ENCODE measurements around the gene NUDT9. TPM values are rescaled to one million over a fixed set of nuclear protein-coding genes. Genes with fewer than 3 reads are reported as not detected.
A peak's percentile ranks its signal among the peaks of the same experiment; 100 is the strongest.

The NUDT9 gene
- total RNA-seq, 1 donor from 2014 or later: 23.6 TPM

DNA sequence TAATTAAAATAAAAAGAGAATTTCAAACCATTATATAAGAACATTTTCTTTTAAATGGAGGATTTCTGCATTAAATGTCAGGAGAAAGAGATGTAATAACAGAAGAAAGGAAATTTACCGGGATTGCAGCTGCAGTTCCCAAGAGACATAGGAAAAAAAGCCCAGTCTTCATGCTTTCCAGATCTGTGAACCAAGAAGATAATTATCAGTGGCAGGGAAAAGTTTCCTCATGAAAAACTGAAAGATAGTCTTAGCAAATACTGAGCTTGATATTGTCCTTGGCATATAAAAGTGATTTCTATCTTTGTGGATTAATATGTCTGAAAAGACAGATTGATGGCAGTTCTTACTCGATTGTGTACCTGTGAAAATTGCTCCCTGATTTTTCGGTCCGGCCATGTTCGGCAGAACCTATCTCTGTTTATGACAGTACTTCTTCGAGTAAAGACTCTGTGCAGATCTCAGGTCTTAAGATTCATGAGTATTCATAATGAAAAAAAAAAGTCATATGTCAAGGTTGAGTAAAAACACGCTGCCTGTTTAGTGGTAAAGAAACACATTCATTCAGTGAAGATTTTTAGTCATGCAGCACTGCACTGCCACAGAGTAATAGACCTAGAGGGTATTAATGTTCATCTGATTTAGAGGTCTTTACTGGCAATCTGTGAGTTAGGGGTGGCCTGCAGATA is 77.2 kb downstream of the NUDT9 start:
- no peak overlapping the region for H3K27ac Mint-ChIP-seq (ENCODE audit: unreplicated experiment)

DNA sequence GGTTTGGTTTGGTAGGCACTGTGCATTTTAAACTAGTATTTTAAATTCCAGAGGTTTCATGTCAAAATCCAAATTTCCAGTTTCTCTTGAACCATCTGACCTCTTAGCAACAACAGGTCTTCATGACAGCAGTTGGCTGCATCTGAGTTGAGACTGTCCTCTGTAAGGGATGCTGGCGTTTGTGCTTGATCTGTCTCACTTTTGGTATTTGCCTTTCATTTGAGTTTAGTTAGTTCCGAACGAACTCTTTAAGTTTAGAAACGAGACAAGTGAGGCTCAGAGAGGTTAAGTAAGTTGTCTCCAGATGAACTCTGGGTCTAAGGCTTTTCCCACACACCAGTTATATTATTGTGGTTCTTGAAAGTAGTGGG is 77.7 kb downstream of the NUDT9 start:
- TF ChIP-seq, protein P1, sequence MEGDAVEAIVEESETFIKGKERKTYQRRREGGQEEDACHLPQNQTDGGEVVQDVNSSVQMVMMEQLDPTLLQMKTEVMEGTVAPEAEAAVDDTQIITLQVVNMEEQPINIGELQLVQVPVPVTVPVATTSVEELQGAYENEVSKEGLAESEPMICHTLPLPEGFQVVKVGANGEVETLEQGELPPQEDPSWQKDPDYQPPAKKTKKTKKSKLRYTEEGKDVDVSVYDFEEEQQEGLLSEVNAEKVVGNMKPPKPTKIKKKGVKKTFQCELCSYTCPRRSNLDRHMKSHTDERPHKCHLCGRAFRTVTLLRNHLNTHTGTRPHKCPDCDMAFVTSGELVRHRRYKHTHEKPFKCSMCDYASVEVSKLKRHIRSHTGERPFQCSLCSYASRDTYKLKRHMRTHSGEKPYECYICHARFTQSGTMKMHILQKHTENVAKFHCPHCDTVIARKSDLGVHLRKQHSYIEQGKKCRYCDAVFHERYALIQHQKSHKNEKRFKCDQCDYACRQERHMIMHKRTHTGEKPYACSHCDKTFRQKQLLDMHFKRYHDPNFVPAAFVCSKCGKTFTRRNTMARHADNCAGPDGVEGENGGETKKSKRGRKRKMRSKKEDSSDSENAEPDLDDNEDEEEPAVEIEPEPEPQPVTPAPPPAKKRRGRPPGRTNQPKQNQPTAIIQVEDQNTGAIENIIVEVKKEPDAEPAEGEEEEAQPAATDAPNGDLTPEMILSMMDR (IDR thresholded peaks at IDR 0.05): no peak
- Mint-ChIP-seq H3K4me3 (ENCODE audit: unreplicated experiment) (no peak overlapping the region), H3K27ac (ENCODE audit: unreplicated experiment) (no peak overlapping the region), H3K36me3 (ENCODE audit: unreplicated experiment) (no peaks in the 10 kb centered on the region), H3K9me3 (ENCODE audit: unreplicated experiment) (no peaks in the 10 kb centered on the region), H3K4me1 (ENCODE audit: unreplicated experiment) (peaks cover 5% of the 10 kb centered on the region), H3K27me3 (ENCODE audit: unreplicated experiment) (no peaks in the 10 kb centered on the region)
- DNase-seq (ENCODE audit: extremely low spot score, unreplicated experiment): no peak

More for the DNA sequence above, 77.2 kb downstream of the NUDT9 start:
- Mint-ChIP-seq H3K9me3 (ENCODE audit: unreplicated experiment) (no peaks in the 10 kb centered on the region), H3K27me3 (ENCODE audit: unreplicated experiment) (no peaks in the 10 kb centered on the region), H3K4me1 (ENCODE audit: unreplicated experiment) (peaks cover 5% of the 10 kb centered on the region), H3K36me3 (ENCODE audit: unreplicated experiment) (no peaks in the 10 kb centered on the region), H3K4me3 (ENCODE audit: unreplicated experiment) (no peak overlapping the region)
- no peak for DNase-seq (ENCODE audit: extremely low spot score, unreplicated experiment)
- TF ChIP-seq, protein P1 (IDR thresholded peaks at IDR 0.05): no peak

DNA sequence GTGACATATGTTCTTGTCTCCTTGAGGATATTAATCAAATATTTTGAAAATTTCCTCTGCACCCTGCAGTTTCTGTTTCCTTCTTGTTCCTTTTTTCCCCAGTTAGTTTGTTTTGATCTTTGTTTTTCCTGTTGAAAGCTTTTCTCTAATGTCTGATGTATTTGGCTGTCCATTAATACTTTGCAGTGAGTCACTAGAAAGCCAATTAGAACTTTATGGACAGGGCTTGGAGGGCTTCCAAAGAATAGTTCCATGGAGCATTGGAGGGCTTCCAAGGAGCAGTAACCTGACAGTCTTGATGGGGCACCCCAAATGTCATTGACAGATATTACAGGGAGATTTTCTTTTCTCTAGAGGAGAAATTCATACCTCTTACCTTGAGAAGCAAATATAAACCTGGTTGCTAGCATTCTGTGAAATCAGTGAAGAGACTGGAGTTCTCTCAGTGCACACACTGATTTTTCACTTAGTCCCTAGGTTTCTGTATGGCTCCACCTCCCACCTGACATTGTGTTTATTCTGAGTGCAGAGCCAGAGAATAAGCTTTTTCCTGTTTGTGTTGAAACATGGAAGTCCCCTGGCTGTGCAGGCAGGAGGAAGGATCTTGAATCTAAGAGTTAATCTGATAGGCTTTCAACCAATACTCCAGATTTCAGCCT is 80.3 kb downstream of the NUDT9 start:
- Mint-ChIP-seq H3K4me1 (ENCODE audit: unreplicated experiment) (peaks cover 12% of the 10 kb centered on the region), H3K36me3 (ENCODE audit: unreplicated experiment) (no peaks in the 10 kb centered on the region), H3K4me3 (ENCODE audit: unreplicated experiment) (no peak overlapping the region), H3K27me3 (ENCODE audit: unreplicated experiment) (no peaks in the 10 kb centered on the region), H3K27ac (ENCODE audit: unreplicated experiment) (no peak overlapping the region), H3K9me3 (ENCODE audit: unreplicated experiment) (no peaks in the 10 kb centered on the region)
- no peak for DNase-seq (ENCODE audit: extremely low spot score, unreplicated experiment)
- TF ChIP-seq, protein P1 (IDR thresholded peaks at IDR 0.05): no peak

DNA sequence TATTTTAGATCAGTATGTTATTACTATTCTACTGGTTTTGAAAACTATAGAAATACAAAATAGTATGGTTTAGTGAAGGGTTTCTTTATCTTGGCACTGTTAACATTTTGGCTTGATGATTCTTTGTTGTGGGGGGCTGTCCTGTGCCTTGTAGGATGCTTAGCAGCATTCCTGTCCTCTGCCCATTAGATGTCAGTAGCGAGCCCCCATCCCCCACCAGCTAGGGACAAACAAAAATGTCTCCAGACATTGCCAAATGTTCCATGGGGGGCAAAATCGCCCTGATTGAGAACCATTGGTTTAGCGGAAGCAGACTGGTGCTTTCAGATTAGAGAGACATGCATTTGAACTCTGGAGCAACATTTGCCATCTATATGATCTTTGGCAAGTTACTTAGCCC is 83.5 kb downstream of the NUDT9 start:
- TF ChIP-seq, protein P1 (IDR thresholded peaks at IDR 0.05): peak; percentile 13
- DNase-seq (ENCODE audit: extremely low spot score, unreplicated experiment): no peak
- Mint-ChIP-seq H3K27ac (ENCODE audit: unreplicated experiment) (no peak overlapping the region), H3K4me3 (ENCODE audit: unreplicated experiment) (no peak overlapping the region), H3K27me3 (ENCODE audit: unreplicated experiment) (no peaks in the 10 kb centered on the region), H3K36me3 (ENCODE audit: unreplicated experiment) (no peaks in the 10 kb centered on the region), H3K4me1 (ENCODE audit: unreplicated experiment) (peaks cover 12% of the 10 kb centered on the region), H3K9me3 (ENCODE audit: unreplicated experiment) (no peaks in the 10 kb centered on the region)

DNA sequence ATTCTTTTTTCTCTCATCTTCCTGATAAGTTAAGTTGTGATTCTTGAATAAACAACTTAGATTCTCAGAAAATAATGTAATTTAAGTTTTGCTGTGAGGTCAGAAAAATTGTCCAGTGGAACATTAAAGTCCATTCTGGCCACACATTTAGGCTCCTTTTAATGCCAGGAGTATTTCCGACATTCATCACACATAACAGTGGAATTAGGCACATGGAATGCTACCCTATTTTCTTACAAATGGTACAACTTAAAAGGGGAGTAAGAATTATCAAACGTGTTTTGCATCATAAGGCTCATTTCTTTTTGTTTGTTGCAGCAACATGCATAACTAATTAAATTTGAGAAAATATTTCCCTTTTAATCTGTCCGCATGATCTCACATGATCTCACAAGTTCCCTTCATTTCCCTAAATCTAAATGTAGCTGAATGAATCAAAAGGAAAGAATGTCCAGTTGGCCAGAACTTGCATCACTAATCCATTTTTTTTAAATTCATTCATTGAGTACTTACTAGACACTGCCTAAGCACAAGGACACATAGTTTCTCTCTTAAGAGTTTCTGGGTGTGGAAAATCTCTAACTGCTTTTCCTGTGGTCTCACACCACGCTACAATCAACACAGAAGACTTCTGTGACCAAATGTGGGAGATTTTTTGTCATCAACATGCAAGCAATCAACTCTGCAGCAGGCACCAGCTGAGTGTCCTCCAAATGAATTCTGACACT is 84.8 kb downstream of the NUDT9 start:
- DNase-seq (ENCODE audit: extremely low spot score, unreplicated experiment): no peak
- Mint-ChIP-seq H3K4me1 (ENCODE audit: unreplicated experiment) (peaks cover 12% of the 10 kb centered on the region), H3K27ac (ENCODE audit: unreplicated experiment) (peak overlapping the region; percentile 36), H3K27me3 (ENCODE audit: unreplicated experiment) (no peaks in the 10 kb centered on the region), H3K36me3 (ENCODE audit: unreplicated experiment) (no peaks in the 10 kb centered on the region), H3K9me3 (ENCODE audit: unreplicated experiment) (no peaks in the 10 kb centered on the region), H3K4me3 (ENCODE audit: unreplicated experiment) (no peak overlapping the region)
- TF ChIP-seq, protein P1 (IDR thresholded peaks at IDR 0.05): no peak

Measured in osteocyte (in vitro differentiated cells).